SH-SY5Y (cell line): ENCODE data around the gene YIF1B.

ENCODE experiments used
- GATA2 ChIP-seq: IDR thresholded peaks from 2 replicates; pipeline ENCODE4 v1.6.1; 2011; ENCODE audit warnings: mild to moderate bottlenecking, low read depth, low read length
- GATA3 ChIP-seq: IDR thresholded peaks from 2 replicates; pipeline ENCODE4 v1.6.1; 2011; ENCODE audit warnings: low read depth, mild to moderate bottlenecking, low read length, moderate library complexity

Gene YIF1B

DNA sequence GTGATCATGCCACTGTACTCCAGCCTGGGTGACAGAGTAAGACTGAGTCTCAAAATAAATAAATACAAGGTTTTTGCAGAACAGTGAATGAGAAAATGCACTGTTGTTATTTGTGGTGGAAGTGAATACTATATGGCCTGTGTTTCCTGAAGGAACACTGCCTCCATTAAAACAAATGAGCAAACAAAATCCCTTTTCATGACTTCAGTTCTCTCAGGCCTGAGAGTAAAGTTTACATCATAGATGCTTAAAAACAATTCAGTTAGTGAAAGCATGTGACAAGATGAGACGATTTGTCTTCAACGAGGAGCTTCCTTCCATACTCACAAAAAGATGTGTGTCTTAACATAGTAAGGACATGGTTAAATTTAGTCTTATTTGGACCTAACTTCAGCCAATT, 37.0 kb downstream of the YIF1B start:
- TF ChIP-seq GATA2 (no peak), GATA3 (no peak)

DNA sequence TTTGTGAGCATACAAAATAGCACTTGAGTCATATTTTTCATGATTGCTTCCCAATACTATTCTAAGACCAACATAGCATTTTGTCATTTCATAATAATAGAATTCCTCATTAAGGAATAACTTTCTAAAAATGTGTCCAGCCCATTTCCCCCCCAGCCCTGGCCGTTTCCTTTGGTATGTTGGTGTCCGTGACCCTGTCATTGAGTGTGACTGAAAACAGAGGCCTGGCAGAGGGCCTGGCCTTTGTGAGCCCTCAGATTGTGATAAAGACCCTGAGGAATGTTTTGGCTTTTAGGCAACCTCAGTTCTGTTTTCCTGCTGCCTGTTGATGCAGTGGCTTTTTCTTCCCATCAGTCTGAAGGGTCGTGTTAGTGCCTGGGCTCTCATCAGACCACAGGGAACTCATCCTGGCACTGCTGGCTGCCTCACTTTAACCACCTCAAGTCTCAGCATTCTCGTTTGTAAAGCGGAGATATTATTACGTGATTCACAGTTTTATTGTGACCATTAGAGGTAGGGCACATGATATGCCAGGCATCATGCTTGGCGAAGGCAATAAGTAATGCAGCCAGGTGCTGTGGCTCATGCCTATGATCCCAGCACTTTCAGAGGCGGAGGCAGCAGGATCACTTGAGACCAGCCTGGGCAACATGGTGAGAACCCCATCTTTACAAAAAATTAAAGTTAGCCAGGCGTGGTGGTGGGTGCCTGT, 37.6 kb downstream of the YIF1B start:
- no peak for TF ChIP-seq GATA3
- TF ChIP-seq GATA2: no peak

DNA sequence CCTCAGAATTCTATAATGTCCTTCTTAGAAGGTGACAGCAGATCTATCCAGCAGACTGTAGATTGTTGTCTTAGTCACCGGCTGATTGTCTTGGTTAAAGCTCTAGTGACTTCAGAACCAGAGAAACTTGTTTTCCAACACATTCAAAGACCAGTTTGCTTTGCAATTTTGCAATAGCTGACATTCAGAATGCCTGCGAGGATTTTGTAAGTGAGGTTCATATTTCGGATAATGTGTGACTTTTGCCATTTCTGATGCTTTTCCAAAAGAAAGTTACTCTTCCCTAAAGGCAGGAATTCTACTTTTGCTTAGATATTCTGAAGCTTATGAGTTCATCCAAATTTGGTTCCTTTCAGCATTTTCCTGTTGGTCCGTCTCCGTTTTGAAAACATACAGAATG, 38.2 kb downstream of the YIF1B start:
- TF ChIP-seq GATA2: no peak
- no peak for TF ChIP-seq GATA3

DNA sequence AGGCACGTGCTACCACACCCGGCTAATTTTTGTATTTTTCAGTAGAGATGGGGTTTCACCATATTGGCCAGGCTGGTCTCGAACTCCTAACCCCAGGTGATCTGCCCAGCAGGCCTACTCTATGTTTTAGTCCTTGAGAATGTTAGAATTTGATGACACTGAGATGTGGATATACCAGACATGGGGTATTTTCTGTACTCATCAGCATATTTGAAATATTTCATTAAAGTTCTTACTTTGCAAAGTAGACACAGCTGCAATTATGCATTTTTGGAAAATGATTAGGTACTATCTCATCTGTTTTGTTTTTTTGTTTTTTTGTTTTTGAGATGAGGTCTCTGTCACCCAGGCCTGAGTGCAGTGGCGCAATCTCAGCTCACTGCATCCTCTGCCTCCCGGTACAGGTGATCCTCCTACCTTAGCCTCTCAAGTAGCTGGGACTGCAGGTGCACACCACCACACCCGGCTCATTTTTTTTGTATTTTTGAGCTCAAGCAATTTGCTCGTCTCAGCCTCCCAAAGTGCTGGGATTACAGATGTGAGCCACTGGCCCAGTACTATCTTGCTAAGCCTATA, 38.7 kb downstream of the YIF1B start:
- no peak for TF ChIP-seq GATA2
- TF ChIP-seq GATA3: no peak

DNA sequence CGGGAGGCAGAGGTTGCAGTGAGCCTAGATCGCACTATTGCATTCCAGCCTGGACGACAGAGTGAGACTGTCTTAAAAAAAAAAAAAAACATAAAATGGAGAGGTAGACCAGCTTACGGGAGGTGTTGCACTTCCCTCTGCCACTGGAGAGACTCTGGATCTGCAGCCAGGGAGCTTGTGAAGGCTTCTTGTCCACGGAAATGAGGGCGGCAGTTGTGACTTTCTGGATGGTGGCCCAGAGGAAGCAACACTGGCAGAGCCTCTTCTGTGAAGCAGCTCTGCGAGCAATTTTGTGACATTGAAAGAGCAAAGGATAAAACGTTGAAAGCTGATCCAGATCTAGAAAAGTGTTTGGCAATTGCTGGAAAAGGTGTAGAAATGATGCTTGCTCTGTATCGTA, 41.0 kb downstream of the YIF1B start:
- TF ChIP-seq GATA3 (no peak), GATA2 (no peak)

DNA sequence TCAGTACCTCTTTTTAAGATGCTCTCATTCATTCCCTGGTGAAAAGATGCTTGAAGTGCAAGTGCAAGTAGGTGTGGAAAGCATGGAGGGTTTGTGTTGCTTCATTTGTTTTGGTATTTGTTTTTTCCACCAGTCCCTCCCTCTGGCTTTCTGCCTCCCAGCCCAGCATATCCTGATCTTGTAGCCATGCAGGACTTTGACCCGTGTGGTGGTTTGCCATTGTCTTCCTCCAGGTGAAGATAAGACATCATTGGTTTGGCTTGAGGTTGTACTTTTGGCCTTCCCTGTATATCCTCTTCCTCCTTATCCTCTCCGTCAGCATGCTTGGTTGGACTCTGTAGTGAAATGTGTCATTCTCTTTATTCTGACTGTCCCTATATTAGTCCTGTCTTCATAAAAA, 42.2 kb downstream of the YIF1B start:
- no peak for TF ChIP-seq GATA2
- no peak for TF ChIP-seq GATA3

DNA sequence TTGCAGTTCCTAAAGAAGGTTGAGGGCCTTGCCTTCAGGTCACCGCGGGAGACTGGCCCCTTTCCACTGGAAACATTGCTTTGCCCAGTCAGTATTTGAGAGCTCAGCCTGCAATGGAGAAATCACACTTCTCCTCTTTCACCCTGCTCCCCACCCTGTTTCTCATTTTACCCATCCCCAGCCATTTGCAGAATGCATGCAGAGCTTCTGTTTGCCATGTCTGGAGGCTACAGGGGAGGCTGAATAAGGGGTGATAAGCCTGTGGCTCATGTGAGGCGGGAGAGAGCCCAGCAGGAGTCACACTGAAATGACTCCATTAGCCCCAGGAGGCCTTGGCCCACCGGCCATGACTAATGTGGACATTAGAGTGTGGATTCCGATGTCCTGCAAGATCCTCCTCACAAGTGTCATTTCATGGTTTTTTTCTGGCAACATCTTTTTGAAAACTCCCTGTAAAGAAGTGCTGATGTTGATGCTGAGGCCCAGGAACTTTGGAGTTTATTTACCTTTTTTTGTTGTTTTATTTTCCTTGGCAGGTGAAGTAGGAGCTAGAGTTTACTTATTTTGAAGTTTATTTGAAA, 45.1 kb downstream of the YIF1B start:
- no peak for TF ChIP-seq GATA3
- no peak for TF ChIP-seq GATA2

DNA sequence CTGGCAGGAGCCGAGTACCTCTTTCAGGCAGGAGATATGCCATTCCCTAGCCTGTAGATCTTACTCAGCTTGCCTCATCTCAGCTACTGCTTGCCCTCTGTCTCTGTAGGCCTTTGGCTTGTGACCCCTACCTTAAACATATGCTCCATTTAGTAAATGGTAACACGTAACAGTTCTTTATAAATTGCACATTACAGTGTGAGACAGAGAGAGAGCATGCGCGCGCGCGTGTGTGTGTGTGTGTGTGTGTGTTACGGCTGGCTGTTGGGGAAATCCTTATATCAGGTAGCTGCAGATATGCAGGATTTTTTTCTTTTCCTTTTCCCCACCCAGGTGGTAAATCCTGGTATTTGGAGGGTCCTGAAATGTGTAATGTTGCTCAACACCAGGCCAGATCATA, 47.2 kb downstream of the YIF1B start:
- TF ChIP-seq GATA3 (no peak), GATA2 (no peak)

DNA sequence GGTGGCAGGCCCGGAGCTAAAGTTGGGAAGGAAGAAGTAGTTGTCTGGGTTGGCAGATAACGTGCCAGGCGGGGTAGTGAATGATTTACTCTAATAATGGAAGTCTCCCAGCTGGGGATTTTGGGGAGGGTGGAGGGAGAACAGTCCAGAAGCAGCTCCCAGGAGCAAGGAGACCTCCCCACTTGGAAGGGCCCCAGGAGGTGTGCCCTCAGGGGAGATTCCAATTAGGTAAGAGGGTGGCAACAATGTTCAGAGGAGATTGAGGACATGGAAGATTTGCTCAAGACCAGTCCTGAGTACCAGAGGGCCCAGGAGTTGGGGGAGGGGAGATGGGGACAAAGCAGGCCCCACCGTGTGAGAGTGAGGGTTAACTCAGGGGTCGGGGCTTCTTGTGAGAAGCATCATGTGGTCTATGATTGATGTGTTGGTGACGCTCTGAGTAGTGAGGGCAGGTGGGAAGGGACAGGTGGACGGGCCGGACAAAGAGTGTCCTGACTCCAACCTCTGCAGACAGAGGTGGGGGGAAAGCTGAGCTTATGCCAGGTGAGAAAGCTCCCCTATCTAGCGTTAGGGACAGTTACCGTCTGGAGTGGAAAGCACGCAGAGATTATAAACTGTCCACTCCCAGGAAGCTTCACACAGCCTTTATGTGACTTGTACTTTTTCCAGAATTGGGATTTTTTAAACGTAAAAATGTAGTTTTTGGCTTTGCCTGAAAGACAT, 47.8 kb downstream of the YIF1B start:
- TF ChIP-seq GATA2: no peak
- TF ChIP-seq GATA3: no peak

DNA sequence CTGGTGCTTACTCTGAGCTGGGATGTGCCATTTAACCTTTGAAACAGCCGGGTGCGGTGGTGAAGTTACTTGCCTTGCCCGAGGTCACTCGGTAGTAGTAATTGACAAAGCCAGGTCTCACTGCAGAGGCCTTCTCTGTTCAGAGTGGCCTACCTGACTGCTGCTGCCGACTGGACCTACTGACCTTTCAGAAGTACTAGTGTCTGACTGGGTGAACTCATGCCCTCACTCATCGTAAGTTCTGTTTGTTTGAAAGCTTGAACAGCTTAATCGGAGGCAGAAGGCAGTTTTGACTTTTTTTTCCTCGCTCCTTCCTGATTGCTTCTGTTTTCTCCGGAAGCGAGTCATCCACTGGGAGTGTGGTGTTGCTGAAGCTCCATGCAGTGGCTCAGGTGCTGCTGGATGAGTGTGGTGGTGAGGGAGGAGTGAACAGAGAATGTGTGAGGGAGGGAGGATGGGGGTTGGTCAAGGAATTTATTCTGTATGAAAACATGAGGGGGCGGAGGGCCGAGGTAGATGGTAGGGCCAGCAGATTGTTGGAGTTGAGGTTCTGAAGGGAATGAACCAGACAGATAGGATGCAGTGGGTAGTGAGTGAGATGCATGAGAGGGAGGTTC, 48.7 kb downstream of the YIF1B start:
- TF ChIP-seq GATA2: no peak
- no peak for TF ChIP-seq GATA3

DNA sequence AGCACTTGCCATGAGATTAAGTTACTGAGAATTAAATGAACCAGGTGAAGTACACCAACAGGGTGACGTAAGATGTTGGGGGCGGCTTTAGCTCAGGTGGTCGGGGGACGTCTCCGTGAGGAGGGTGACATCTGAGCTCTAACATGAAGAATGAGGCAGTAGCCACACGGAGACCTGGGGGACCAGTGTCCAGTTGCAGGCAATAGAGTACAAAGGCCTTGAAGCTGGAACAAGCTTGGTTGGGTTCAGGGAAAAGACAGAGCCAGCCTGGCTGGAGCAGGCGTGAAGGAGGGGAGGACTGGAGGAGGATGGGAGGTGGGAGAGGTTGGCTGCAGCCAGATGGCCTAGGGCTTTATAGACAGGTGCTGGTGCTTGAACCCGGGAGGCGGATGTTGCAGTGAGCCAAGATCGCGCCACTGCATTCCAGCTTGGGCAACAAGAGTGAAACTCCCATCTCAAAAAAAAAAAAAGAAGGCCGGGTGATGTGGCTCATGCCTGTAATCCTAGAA, 49.8 kb downstream of the YIF1B start:
- no peak for TF ChIP-seq GATA2
- TF ChIP-seq GATA3: no peak

DNA sequence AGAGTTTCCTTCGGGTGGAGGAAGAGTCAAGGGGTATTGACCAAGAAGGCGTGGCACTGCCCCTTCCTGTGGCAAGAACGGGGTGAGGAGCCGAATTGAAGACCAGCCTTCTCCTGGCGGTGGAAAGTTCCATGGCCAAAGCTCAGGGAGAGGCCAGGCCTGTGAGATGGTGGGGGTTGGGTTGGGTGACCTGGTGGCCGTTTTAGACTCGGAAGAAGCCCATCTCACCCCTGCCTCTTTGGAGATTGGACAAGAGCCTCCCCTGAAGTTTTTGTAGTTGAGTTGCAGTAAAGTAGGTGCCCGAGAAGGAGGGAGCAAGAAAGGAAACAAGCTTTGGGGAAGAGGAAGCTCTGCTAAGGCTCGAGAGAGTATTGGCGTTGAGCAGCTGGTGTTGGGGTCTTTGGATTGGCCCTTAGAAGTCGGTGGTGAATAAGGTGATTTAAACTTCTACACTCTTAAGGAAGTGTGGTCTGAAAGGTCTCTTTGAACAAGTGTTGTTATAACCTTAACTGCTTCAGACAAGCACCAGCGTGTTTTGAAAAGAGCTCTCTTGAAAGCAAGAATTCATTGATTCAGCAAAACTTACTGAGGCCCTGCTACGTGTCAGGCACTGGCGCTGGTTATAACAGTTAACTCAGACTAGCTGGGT, 50.4 kb downstream of the YIF1B start:
- TF ChIP-seq GATA2: no peak
- TF ChIP-seq GATA3: no peak

DNA sequence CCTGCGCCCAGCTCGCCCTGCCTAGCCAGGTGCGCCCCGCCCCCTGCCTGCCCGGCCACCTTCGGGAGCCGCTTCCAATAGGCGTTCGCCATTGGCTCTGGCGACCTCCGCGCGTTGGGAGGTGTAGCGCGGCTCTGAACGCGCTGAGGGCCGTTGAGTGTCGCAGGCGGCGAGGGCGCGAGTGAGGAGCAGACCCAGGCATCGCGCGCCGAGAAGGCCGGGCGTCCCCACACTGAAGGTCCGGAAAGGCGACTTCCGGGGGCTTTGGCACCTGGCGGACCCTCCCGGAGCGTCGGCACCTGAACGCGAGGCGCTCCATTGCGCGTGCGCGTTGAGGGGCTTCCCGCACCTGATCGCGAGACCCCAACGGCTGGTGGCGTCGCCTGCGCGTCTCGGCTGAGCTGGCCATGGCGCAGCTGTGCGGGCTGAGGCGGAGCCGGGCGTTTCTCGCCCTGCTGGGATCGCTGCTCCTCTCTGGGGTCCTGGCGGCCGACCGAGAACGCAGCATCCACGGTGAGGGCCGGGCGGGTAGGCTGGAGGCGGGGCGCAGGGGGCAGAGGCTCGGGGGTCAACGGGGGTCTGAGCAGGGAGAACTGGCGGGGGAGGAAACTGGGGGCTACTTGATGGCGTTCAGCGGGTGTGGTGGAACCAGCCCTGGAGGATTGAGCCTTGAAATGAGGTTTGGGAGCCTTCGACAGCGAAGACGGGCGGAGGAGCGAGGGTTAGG, 51.1 kb downstream of the YIF1B start, which contains the start of gene SPINT2:
TSS of gene SPINT2 (plus strand) at position 88 of the 727 bp plus-strand sequence. CDS start at position 408, 320 bp downstream.
- TF ChIP-seq GATA3 (no peak), GATA2 (no peak)

DNA sequence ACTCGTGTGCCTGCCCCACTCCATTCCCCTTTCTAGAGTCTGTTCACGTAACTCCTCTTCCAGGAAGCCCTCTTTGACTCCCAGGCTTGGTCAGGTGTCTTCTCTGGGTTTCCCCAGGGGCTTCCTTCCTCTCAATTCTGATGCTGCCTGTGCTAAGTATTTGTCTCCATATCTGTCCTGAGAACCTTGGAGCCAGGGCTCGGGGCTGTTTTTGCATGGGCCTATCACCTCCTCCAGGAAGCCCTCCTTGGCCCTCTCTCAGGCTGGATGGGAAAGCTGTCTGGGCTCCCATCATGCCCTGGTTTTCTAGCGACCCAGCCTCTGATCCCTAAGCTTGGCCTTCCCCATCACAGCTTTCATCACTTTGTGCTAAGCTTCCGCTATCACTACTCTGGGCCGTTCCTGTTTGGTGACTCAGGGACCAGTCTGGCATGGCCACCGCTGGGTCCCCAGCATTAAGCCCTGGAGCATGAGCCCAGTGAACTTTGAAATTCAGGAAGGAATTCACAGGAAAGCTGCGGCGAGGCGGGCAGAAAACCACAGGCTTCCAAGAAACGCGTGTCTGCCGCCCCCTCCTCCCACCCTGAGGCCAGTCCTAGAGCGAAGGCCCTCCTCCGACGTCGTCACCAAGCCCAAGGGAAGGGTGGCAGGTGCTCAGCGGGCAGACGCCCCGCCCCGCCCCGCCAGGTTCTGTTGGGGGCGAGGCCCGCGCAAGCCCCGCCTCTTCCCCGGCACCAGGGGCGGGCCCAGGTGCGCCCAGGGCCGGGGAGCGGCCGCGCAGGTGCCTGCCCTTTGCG, 51.9 kb downstream of the YIF1B start:
- TF ChIP-seq GATA2 (no peak), GATA3 (no peak)
